Stimulated activated CD8-positive, alpha-beta memory T cell treated with anti-CD3 and anti-CD28 coated beads, Interleukin-4, amount 100 ng/mL, for 1 hour (primary cell): ENCODE data around the gene RAP1B.
A peak's percentile ranks its signal among the peaks of the same experiment; 100 is the strongest.

ENCODE experiments used
- DNase-seq, 2 donors: peaks; one replicate each; pipeline ENCODE4 v3.0.0-alpha.2; 2020; ENCODE audit warnings: low read depth in 2 of 2, low spot score in 1 of 2

RAP1B gene

DNA sequence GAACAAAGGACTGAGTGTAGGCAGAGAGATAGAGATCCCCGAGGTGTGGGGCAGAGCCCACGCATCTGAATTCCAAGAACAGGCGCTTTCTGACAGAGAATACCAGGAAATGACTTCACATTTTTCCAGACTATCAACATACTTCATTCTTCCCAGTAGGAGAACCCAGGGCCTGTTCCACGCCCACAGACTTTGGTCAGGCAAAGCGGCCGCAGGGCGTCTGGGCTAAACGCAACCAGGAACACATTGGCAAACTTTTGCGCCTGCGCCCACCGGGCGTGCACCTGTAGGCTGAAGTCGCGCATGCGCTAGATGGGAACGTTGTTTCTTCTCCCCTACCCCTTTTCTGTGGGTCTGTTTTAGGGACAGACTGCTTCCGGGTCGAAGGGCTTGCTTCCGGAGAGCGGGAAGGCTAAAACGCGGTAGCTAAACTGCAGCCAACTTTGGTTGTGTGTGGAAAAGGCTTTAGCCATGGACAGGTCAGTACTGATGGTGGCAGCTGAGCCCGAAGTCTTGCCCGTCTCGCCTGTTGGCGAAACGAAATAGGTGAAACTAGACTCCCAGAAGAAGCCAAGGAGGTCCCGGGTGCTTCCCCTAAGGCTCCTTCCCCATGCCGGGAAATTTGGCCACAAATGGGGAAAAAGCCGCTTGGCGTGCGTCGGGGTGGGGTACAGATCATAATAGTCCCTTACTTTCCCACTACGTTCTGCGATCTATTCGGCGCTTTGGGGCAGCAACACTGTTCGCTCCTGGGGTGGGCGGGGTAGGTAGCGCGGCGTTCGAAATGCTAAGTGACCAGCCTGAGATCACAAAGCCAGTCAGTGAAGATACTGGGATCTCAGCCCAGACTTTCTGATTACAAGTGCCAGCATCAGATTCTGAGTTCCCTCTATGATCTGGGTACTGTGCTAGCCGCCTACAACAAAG lies 76.2 kb downstream of the RAP1B start, which contains the start of gene NUP107:
TSS of gene NUP107 (plus strand) at position 384 of the 927 bp plus-strand sequence. CDS start at position 472, 88 bp downstream.
- peak; percentile 95 to 98 for DNase-seq

- DNase-seq, result no peak
Observed at GRCh38 chr12:68695454-68695853, 84.8 kb downstream of the RAP1B start.

- DNase-seq, result no peak
Observed at GRCh38 chr12:68699486-68699885, 88.8 kb downstream of the RAP1B start.
